ENCODE data around the gene DUSP2.
"Not testable (repeated sequence)": the region's sequence is repeated elsewhere in the genome, so short reads cannot be mapped to it uniquely, and the experiment has no call there.

DUSP2 gene

DNA sequence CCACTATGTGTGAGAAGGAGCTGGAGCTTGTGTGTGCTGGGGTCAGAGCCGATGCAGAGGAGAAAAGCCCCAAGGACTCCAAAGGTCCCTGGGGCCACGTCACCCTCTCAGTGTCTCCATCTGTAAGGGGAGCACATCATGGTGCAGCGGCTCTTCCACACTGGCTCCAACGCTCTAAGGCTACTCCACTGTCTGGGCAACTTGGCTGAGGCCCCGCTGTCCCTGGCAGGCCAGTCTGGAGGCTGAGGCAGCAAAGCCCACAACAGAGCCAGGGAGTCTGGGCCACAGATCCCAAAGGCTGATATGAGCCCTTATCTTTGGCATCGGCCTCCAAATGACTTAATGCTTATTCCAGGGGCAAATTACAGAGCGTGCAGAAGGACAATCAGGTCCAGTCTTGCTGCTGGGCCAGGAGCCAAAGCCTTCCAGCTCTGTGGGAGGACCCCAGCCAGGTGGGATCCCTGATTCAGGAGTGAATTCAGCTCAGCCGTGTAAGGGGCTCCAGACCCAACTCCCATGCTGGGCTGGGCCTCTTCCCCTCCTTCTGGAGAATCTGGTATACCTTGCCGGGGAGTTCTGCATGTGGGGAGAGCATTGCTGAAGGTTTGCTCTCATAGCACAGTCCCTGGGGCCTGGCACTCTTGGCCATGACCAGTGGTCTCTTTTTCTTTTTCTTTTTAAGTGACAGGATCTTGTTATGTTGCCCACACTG, 1.8 kb upstream of the DUSP2 start:
- no peak for DNase-seq

GRCh38 chr2:96146153-96146880, 1.1 kb upstream of the DUSP2 start:
- DNase-seq: no peak

DNA sequence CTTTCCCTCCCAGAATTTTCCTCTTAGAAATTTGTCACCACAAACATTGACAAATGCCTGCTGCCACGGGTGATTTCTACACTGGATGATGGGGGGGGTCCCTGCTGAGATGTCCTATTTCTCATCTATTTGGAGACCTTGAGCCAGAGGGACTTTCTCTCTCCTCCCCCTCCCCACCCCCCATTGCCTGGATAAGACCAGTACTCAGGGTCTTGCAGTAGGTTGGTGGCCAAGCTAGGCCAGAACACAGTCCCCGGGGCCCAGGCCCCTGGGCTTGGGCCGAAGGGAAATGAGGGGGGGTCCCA, 560 bp upstream of the DUSP2 start:
- no peak for DNase-seq

- DNase-seq: no peak
Observed at GRCh38 chr2:96144481-96145035, 682 bp downstream of the DUSP2 start.

- DNase-seq: no peak
Observed at GRCh38 chr2:96143848-96144480, 1.3 kb downstream of the DUSP2 start.

GRCh38 chr2:96143231-96143847, 1.9 kb downstream of the DUSP2 start:
- DNase-seq: no peak

GRCh38 chr2:96142217-96143113, 2.8 kb downstream of the DUSP2 start:
- no peak for DNase-seq

DNA sequence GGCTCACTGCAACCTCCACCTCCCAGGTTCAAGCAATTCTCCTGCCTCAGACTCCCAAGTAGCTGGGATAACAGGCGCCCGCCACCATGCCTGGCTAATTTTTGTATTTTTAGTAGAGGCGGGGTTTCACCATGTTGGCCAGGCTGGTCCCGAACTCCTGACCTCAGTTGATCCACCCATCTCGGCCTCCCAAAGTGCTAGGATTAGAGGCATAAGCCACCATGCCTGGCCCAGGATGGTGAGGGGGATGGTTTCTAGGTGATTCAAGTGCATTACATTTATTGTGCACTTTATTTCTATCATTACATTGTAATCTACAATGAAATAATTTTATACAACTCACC, 3.6 kb downstream of the DUSP2 start:
- DNase-seq: not testable (repeated sequence)

DNA sequence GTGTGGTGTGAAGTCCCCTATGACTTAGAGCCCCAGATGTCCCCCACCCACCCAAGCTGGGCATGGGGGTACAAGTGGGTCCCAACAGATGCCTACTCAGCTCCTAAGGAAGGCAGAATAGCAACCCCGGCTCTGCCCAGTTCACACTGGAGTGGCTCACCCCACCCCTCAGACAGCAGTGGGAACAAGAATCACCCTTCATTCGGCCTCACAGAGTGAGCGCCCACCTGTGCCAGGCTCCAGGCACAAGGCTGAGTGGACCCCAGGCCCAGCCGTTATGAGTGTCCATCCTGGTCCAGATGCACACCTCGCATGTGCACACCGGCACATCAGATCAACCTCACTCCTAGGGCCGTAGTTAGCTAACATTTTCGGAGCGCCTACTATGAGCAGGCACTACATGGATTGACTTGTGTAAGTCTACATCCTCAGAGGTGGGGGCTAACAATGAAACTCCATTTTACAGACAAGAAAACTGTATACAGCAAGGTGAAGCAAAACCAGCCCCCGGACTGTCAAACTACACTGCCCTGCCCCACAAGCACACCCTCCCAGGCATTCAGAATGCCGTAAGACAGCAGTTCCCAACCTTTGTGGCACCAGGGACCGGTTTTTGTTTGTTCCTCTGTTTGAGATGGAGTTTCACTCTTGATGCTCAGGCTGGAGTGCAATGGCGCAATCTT, 4.2 kb downstream of the DUSP2 start:
- no peak for DNase-seq

DNA sequence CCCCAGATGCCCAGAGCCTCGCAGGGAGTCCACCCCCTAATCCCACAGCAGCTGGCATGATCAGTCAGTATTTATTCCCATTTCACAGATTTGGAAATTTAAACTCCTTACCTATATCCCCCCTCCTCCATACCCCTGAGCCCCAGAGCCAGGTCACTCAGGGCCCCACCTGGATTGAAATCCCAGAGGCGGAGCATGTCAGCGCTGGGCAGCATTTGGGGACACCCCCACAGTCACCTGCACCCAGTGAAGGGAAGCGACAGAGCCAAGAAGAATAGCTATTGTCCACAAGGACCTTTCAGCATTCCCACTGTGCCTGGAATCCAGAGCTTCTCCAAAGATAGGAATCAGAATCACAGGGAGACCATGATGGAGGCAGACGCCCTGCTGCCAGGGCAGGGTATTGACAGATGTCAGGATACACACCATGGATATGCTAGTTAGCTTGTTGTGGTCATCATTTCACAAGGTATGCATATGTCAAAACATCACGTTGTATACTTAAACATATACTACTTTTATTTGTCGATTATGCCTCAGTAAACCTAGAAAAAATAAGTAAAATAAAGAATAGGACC, 6.0 kb downstream of the DUSP2 start:
- peak; percentile 9 for DNase-seq

DNA sequence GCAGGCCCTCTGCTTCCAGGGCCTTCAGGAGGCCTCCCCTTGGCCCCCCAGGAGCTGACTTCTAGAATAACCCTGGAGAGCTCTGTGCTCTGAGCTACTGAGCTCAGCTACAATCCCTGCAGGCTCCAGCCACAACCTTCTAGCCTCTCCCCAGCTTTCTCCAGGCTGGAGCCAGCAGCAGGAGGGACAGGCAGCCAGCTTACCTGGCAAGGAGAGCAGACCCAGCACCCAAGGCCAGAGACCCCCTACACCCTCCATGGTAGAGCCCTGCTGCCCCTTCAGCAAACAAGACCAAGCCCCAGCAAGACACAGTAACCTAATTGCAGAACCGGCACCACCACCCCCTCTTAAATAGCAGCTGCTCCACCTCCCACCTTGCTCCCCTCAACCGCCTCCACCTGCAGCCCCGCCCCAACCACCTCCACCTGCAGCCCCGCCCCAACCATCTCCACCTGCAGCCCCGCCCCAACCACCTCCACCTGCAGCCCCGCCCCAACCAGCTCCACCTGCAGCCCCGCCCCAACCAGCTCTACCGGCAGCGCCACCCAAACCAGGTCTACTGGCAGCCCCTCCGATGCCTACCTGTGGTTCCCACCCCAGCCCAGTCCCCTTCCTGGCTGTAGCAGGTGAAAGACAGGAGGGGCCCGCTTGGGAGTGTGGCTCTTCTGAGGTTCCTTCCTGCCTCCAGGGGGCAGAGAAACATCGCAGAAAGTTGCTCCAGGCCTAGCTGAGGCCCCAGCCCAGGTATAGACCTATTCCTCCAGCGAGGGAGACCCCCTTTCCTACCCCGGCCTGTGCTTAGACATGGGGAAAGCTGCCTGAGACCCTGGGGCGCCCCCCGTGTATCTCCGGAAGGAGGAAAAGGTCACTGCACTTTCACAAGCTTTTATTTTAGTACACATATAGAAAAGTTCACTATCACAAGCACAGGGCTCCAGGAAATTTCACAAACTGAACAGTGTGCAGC, 6.8 kb downstream of the DUSP2 start, which contains the start of gene ASTL:
Gene ASTL, minus strand, starts transcription at position 324 of the 967 bp plus-strand sequence. Its CDS starts 66 bp downstream, at position 258.
- DNase-seq: peak; percentile 80

DNA sequence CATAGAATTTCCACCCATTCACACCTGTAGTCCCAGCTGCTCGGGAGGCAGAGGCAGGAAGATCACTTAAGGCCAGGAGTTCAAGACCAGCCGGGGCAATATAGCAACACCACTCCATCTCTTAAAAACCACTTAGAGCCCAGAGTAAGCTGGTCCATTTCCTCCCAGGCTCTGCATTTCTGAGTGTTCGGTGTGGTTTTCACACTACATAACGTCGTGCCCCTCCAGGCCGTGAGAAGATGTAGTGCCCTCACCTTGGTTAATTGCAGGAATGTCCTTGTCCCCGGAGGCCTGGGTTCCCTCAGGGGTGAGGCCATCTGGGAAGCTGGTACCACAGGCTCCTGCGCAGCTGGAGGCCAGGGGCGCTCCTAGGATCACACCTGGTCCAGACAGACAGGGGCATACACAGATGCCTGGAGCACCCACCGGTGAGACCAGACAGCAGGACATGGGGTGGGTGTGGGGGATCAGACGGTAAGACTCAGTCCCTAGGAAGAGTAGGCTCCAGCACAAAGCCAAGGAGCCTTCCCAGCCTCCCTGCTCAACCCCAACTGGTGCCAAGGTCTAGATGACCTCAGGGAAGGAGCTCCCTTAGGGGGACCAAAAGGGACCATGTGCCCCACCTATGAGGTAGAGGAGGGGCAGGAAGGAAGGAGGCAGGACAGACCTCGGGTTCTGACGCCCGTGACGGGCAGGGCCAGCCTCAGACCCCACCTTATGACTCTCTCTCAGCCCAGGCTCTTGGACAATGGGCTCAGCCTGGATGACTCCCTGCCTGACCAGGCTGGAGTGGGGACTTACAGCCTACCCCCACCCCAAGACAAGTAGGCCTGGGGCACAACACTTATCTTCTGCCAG, 7.7 kb downstream of the DUSP2 start:
- DNase-seq: no peak

- no peak for DNase-seq
Observed at GRCh38 chr2:96136129-96136720, 9.0 kb downstream of the DUSP2 start.

GRCh38 chr2:96135621-96136020, 9.6 kb downstream of the DUSP2 start:
- DNase-seq: no peak

DNA sequence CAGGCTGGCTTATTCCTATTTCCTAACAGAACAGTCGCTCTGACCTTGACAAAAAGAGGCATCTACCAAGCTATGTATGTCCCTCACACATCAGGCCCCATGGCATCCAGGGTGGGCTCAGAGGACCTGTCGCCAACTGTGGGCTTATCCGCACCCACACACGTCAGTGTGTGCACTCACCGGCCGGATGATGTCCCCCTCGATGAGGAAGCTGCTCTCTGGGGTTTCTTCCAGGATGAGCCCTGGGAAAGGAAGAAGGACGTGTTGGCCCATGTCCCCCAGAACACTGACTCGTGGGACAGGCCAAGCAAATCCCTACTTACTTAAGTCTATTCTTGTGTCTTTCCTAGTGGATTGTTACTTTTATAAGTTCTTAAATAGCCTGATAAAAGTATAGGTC, 10.1 kb downstream of the DUSP2 start:
- DNase-seq: no peak

- no peak for DNase-seq
Observed at GRCh38 chr2:96134421-96134820, 10.8 kb downstream of the DUSP2 start.

DNA sequence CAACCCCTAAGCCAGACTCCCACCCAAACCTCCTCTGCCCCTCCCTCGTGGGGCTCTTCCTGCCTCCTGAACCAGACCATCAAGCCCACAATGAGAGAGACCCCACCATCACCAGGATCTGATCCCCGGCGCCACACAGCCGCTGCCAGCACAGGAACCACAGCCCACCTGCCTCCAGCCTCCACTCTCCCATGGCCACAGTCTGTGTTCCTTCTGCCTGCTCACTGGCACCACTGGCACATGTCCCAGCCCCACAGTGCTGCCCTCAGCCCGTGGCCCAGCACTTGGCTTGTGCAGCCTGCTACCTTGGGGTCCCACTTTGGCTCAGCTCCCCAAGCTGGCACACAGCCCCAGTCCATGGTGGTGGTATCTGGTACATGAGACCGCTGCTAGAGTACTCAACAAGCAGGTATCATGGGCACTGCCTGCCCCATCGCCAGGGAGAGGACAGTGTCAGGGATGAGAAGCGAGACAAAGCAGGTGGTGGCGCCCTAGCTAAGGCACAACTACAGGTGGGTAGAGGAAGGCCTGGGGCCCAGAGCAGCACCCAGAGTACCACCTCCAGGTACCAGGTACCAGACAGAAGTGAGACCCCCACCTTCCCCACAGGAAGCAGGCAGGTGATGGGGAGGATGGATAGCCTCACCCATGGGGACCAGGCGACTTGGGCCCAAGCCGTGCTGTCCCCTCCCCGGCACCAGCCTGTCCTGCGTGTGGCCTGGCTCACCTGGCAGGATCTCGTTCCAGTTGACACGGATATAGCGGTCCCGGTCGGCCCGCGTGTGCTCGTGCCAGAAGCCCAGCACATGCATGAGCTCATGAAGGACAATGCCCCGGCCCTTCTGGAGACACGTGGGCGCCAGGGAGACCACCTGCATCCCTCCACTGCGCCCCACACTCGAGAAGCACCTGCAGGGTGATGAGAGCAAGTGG, 13.2 kb downstream of the DUSP2 start:
- no peak for DNase-seq
